ENCODE data around the gene CBX4. TPM values are rescaled to one million over a fixed set of nuclear protein-coding genes. Genes with fewer than 3 reads are reported as not detected.

The CBX4 gene
- total and polyA plus RNA-seq, 2 of the 13 experiments (the other 11 are each of a cell fraction or from before 2014, with no cell fraction given): 25.8 to 50.8 TPM

DNA sequence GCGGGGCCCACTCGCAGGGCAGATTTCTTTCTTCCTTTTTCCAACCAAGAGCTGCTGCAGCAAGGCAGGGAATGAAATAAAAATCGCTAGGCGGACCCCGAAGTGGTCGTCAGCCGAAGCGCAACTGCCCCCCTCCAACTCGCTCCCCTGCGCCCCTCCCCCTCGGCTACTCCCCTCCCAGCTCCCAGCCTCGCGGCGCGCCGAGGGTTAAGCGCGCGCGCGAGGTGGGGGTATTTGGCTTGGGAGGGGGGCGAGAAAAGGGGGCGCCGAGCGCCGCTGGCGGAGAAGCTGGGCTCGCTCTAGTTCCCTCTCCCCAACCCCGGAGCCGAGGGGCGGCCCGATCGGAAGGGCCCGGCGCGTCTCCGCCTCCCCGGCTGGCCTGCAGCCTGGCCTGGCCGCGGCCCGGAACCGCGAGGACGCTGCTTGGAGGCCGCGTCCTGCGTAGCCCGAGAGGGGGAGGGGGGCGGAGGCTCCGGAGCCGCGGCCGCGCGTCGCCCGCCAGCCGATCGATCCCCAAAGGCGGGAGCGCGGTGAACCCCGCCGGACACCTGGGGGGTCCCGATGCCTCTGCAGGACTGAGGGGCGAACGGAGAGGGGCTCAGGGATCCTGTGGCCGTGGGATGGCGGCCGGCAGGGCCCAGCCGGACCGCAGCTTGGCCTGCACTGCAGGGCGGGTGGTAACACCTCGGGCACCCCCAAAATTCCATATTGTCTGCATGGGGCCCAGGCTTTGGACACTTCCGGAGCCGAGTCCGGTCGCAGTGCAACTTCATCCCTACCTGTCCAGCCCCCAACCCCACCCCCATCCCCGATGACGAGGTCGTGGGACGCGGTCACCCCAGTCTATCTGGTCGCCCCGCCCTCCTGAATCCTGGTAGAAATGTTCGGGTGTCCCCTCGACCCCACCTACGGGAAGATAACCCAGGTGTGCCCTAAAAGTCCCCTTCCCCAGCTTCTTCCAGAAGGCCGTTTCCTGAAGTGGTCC is 4.9 kb upstream of the CBX4 start (continued):
- TF ChIP-seq ZNF264 (CRISPR knock-in tag; IDR thresholded peaks at IDR 0.05): no peak
- no peak for TF ChIP-seq STAT6 (CRISPR knock-in tag; IDR thresholded peaks at IDR 0.05; ENCODE audit: borderline replicate concordance)
- TF ChIP-seq, protein P1, sequence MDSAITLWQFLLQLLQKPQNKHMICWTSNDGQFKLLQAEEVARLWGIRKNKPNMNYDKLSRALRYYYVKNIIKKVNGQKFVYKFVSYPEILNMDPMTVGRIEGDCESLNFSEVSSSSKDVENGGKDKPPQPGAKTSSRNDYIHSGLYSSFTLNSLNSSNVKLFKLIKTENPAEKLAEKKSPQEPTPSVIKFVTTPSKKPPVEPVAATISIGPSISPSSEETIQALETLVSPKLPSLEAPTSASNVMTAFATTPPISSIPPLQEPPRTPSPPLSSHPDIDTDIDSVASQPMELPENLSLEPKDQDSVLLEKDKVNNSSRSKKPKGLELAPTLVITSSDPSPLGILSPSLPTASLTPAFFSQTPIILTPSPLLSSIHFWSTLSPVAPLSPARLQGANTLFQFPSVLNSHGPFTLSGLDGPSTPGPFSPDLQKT (CRISPR knock-in tag; IDR thresholded peaks at IDR 0.05; ENCODE audit: borderline replicate concordance): no peak
- no peak for TF ChIP-seq ETS1 (CRISPR knock-in tag; IDR thresholded peaks at IDR 0.05)
- no peak for TF ChIP-seq KLF13 (CRISPR knock-in tag; IDR thresholded peaks at IDR 0.05)
- TF ChIP-seq, protein P2, sequence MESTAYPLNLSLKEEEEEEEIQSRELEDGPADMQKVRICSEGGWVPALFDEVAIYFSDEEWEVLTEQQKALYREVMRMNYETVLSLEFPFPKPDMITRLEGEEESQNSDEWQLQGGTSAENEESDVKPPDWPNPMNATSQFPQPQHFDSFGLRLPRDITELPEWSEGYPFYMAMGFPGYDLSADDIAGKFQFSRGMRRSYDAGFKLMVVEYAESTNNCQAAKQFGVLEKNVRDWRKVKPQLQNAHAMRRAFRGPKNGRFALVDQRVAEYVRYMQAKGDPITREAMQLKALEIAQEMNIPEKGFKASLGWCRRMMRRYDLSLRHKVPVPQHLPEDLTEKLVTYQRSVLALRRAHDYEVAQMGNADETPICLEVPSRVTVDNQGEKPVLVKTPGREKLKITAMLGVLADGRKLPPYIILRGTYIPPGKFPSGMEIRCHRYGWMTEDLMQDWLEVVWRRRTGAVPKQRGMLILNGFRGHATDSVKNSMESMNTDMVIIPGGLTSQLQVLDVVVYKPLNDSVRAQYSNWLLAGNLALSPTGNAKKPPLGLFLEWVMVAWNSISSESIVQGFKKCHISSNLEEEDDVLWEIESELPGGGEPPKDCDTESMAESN (CRISPR knock-in tag; conservative IDR thresholded peaks at IDR 0.05): peak; percentile 96
- peak; percentile 77; the same call in 1 of the 2 replicates for TF ChIP-seq ZNF230 (CRISPR knock-in tag; IDR thresholded peaks at IDR 0.05)
- 0 out of 2 replicates have a peak, but pooled peaks have one; percentile 77 for TF ChIP-seq PAX8 (CRISPR knock-in tag; IDR thresholded peaks at IDR 0.05; ENCODE audit: borderline replicate concordance)
- TF ChIP-seq ZNF383 (CRISPR knock-in tag; IDR thresholded peaks at IDR 0.05; ENCODE audit: borderline replicate concordance): peak; percentile 71; the same call in 1 of the 2 replicates
- peak; percentile 92 for TF ChIP-seq ZFP36L1 (CRISPR knock-in tag; IDR thresholded peaks at IDR 0.05)
- TF ChIP-seq MXD4 (CRISPR knock-in tag; IDR thresholded peaks at IDR 0.05): peak; percentile 89
- no peak for TF ChIP-seq MAFF (IDR thresholded peaks at IDR 0.05; ENCODE audit: low read depth, low read length)
- no peak for TF ChIP-seq ZNF432 (CRISPR knock-in tag; IDR thresholded peaks at IDR 0.05; ENCODE audit: borderline replicate concordance)
- peak; percentile 75 for TF ChIP-seq HNRNPLL (IDR thresholded peaks at IDR 0.05; ENCODE audit: low read depth, low read length, poor library complexity, severe bottlenecking)
- no peak for TF ChIP-seq ZNF317 (CRISPR knock-in tag; IDR thresholded peaks at IDR 0.05)
- TF ChIP-seq, protein P3, sequence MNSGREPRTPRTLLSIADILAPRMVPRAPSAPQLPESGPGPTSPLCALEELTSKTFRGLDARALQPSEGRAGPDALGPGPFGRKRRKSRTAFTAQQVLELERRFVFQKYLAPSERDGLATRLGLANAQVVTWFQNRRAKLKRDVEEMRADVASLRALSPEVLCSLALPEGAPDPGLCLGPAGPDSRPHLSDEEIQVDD (CRISPR knock-in tag; IDR thresholded peaks at IDR 0.05; ENCODE audit: borderline replicate concordance): peak; percentile 86; the same call in 1 of the 2 replicates
- TF ChIP-seq PITX1 (CRISPR knock-in tag; IDR thresholded peaks at IDR 0.05): peak; percentile 26; the same call in 1 of the 2 replicates
